Keratinocyte (primary cell): ENCODE results near the gene MAFF. TPM values are rescaled to one million over a fixed set of nuclear protein-coding genes. Genes with fewer than 3 reads are reported as not detected.

Experiments
- DNase-seq: peaks from one replicate; pipeline ENCODE4 v3.0.0-alpha.2; 2011; ENCODE audit warnings: low read depth, missing footprints, low spot score
- FAIRE-seq: peaks from 2 replicates; lab custom pipeline; 2011; peaks lifted over from hg19 to GRCh38; lab: Jason Lieb, UNC
- H2AFZ ChIP-seq: 2 replicates; pipeline ENCODE4 v1.6.0; 2012; ENCODE audit warnings: low read length, control low read depth, inconsistent platforms; ENCODE audit not compliant: control insufficient read depth
- H3K27ac ChIP-seq: 2 replicates; pipeline ENCODE4 v1.5.1; 2011; ENCODE audit warnings: low read length; ENCODE audit not compliant: control insufficient read depth, insufficient read depth
- H3K27me3 ChIP-seq: 3 replicates; pipeline ENCODE4 v1.6.0; 2011; ENCODE audit warnings: low read length; ENCODE audit not compliant: control insufficient read depth, insufficient read depth; ENCODE audit errors: extremely low read depth
- H3K36me3 ChIP-seq, 2 experiments: 2 replicates in 1 of 2; 3 replicates in 1 of 2; pipeline ENCODE4 v1.5.1; 2011; ENCODE audit warnings: low read length in 2 of 2, mild to moderate bottlenecking in 1 of 2; ENCODE audit not compliant: control insufficient read depth in 2 of 2, insufficient read depth in 2 of 2; ENCODE audit errors: extremely low read depth in 1 of 2
- H3K4me1 ChIP-seq: 3 replicates; pipeline ENCODE4 v1.5.1; 2011; ENCODE audit warnings: low read length; ENCODE audit not compliant: control insufficient read depth, insufficient read depth; ENCODE audit errors: extremely low read depth
- H3K4me2 ChIP-seq: 3 replicates; pipeline ENCODE4 v1.6.0; 2011; ENCODE audit warnings: low read depth, low read length; ENCODE audit not compliant: control insufficient read depth, insufficient read depth; ENCODE audit errors: extremely low read depth
- H3K4me3 ChIP-seq, 3 experiments: fragments of 200-600 bp in 1 of 3; sonication (generic) in 1 of 3; 2 replicates in 2 of 3; 3 replicates in 1 of 3; pipeline ENCODE4 v1.5.1; 2011 to 2016; ENCODE audit warnings: low read length in 3 of 3, mild to moderate bottlenecking in 3 of 3, control low read depth in 2 of 3, inconsistent platforms in 1 of 3, low read depth in 1 of 3, mixed read lengths in 1 of 3, mixed run types in 1 of 3, moderate library complexity in 1 of 3; ENCODE audit not compliant: control insufficient read depth in 2 of 3, insufficient read depth in 2 of 3; ENCODE audit errors: extremely low read depth in 1 of 3
- H3K79me2 ChIP-seq: 2 replicates; pipeline ENCODE4 v1.6.0; 2012; ENCODE audit warnings: low read length; ENCODE audit not compliant: control insufficient read depth, insufficient read depth
- H3K9ac ChIP-seq: 3 replicates; pipeline ENCODE4 v1.6.0; 2011; ENCODE audit warnings: low read length; ENCODE audit not compliant: control insufficient read depth, insufficient read depth; ENCODE audit errors: extremely low read depth
- H3K9me1 ChIP-seq: 3 replicates; pipeline ENCODE4 v1.6.0; 2011; ENCODE audit warnings: low read length; ENCODE audit not compliant: control insufficient read depth, insufficient read depth; ENCODE audit errors: extremely low read depth
- H3K9me3 ChIP-seq: 2 replicates; pipeline ENCODE4 v1.5.1; 2012; ENCODE audit warnings: low read depth, low read length; ENCODE audit not compliant: control insufficient read depth
- H4K20me1 ChIP-seq: 3 replicates; pipeline ENCODE4 v1.6.0; 2011; ENCODE audit warnings: low read length; ENCODE audit not compliant: control insufficient read depth, insufficient read depth; ENCODE audit errors: extremely low read depth
- CTCF ChIP-seq, 3 experiments: IDR thresholded peaks in 1 of 3; conservative IDR thresholded peaks in 1 of 3; optimal IDR thresholded peaks in 1 of 3; 2 replicates in 2 of 3; 3 replicates in 1 of 3; pipeline versions ENCODE3 to v1.5.1; 2011; ENCODE audit warnings: low read length in 3 of 3, mild to moderate bottlenecking in 3 of 3, moderate library complexity in 2 of 3, control low read depth in 1 of 3, inconsistent platforms in 1 of 3; ENCODE audit not compliant: insufficient read depth in 2 of 3; ENCODE audit errors: extremely low read depth in 1 of 3
- EZH2 ChIP-seq: IDR thresholded peaks from one replicate; pipeline ENCODE4 v1.6.1; 2012; ENCODE audit warnings: inconsistent platforms, mild to moderate bottlenecking, low read length, moderate library complexity
- dilution Hi-C: fragments of 300-500 bp; cut with MboI; formaldehyde crosslinking; loops from one replicate; pipeline ENCODE4 v1.7.0; 2020; ENCODE audit warnings: low sequenced_read_pairs; ENCODE audit not compliant: extremely low pct_ligation_motif_present
- polyA plus RNA-seq, 5 experiments: library from polyadenylated mRNA; depleted of rRNA in 3 of 5; stranded (reverse) in 3 of 5; stranded (forward) in 1 of 5; unstranded in 1 of 5; fragments of >200 nt; gene quantifications; 1 replicate in 1 of 5; 2 replicates in 3 of 5; 3 replicates in 1 of 5; pipeline versions ENCODE4 v1.2.1 to v1.2.3, GENCODE V29; 2011 to 2012; ENCODE audit warnings: missing spikeins in 2 of 5, low read depth in 1 of 5, low replicate concordance in 1 of 5

MAFF gene
- polyA plus RNA-seq, 1 donor (not counting 4 experiments of a cell fraction or from before 2014, with no cell fraction given), result 10.5 TPM

- Histone ChIP-seq H3K9me1 (no peaks in the 10 kb centered on the region), H3K36me3 (no peaks in the 10 kb centered on the region), H3K27ac (no peak overlapping the region), H2AFZ (no peak overlapping the region), H3K4me3 (no peak overlapping the region), H3K4me1 (peaks cover 24% of the 10 kb centered on the region), H3K9me3 (no peaks in the 10 kb centered on the region), H3K79me2 (no peaks in the 10 kb centered on the region), H3K4me2 (no peak overlapping the region), H3K27me3 (no peaks in the 10 kb centered on the region), H3K9ac (no peak overlapping the region), H4K20me1 (no peaks in the 10 kb centered on the region)
- FAIRE-seq (no peak), DNase-seq (no peak)
- dilution Hi-C loops, result no loop called here
- TF ChIP-seq EZH2, result no peak
- TF ChIP-seq CTCF (optimal IDR thresholded peaks at IDR 0.05 in 1 of 3, IDR thresholded peaks at IDR 0.05 in 1 of 3, conservative IDR thresholded peaks at IDR 0.05 in 1 of 3; ENCODE audit: extremely low read depth in 1 of 3, insufficient read depth in 2 of 3, low read length in 3 of 3), result no peak
These were observed 32.7 kb upstream of the MAFF start for GRCh38 chr22:38169116-38169515.

GRCh38 chr22:38170469-38170868, 31.3 kb upstream of the MAFF start:
- TF ChIP-seq CTCF (optimal IDR thresholded peaks at IDR 0.05 in 1 of 3, IDR thresholded peaks at IDR 0.05 in 1 of 3, conservative IDR thresholded peaks at IDR 0.05 in 1 of 3; ENCODE audit: extremely low read depth in 1 of 3, insufficient read depth in 2 of 3, low read length in 3 of 3) (no peak), EZH2 (no peak)
- H3K36me3 ChIP-seq, result no peaks in the 10 kb centered on the region
- H3K27ac ChIP-seq, result no peak overlapping the region
- H3K9me3 ChIP-seq, result no peaks in the 10 kb centered on the region
- no peaks in the 10 kb centered on the region for H4K20me1 ChIP-seq
- no peak overlapping the region for H2AFZ ChIP-seq
- no peak overlapping the region for H3K4me2 ChIP-seq
- FAIRE-seq, result peak; percentile 9
- no peaks in the 10 kb centered on the region for H3K9me1 ChIP-seq
- H3K27me3 ChIP-seq, result no peaks in the 10 kb centered on the region
- no peak for DNase-seq
- dilution Hi-C loops, result no loop called here
- H3K9ac ChIP-seq, result no peak overlapping the region
- no peak overlapping the region for H3K4me3 ChIP-seq
- H3K4me1 ChIP-seq, result peaks cover 24% of the 10 kb centered on the region
- H3K79me2 ChIP-seq, result no peaks in the 10 kb centered on the region
